ENCODE data around the gene PLA2R1. TPM values are rescaled to one million over a fixed set of nuclear protein-coding genes. Genes with fewer than 3 reads are reported as not detected.

Gene PLA2R1
- total and polyA plus RNA-seq, 2 of the 4 experiments (the other 2 are of a cell fraction) = 0.43 to 0.54 TPM

- no peak overlapping the region for H3K14ac ChIP-seq (replicated peaks; ENCODE audit: low read depth, low read length)
- no peak overlapping the region for H3K9ac ChIP-seq (ENCODE audit: low read depth, low read length)
- BruUV-seq (replicated peaks) = no TSS peak
- H2BK5ac ChIP-seq (ENCODE audit: low read depth, low read length, poor library complexity, severe bottlenecking) = no peak overlapping the region
- no peak overlapping the region for H3K56ac ChIP-seq (ENCODE audit: extremely low read depth, insufficient read depth, low read length)
- H2BK20ac ChIP-seq (ENCODE audit: low read depth, low read length) = no peak overlapping the region
- DNase-seq = no peak
- H3K79me1 ChIP-seq (ENCODE audit: low read depth in 1 of 2, low read length in 2 of 2) = no peaks in the 10 kb centered on the region
- H3K9me1 ChIP-seq (ENCODE audit: insufficient read depth, low read length) = no peaks in the 10 kb centered on the region
- H3K36me3 ChIP-seq (ENCODE audit: control insufficient read depth, insufficient read depth, low read length) = no peaks in the 10 kb centered on the region
- H3K9me3 ChIP-seq (ENCODE audit: control insufficient read depth, insufficient read depth, low read length) = peaks cover 19% of the 10 kb centered on the region
- no peak overlapping the region for H2AK5ac ChIP-seq (ENCODE audit: low read depth, low read length)
- no peaks in the 10 kb centered on the region for H3K4me1 ChIP-seq (ENCODE audit: control insufficient read depth, insufficient read depth, low read length)
- CTCF ChIA-PET = no interaction called here
- no peak overlapping the region for H3K27ac ChIP-seq (ENCODE audit: insufficient read depth, low read length)
- H3K4me3 ChIP-seq (ENCODE audit: insufficient read depth, low read depth, low read length) = no peak overlapping the region
- H2AFZ ChIP-seq (replicated peaks; ENCODE audit: low read length, poor library complexity) = no peak overlapping the region
- H4K5ac ChIP-seq (ENCODE audit: low read depth, low read length) = no peak overlapping the region
- no peak overlapping the region for H2AK9ac ChIP-seq (replicated peaks; ENCODE audit: low read depth, low read length, poor library complexity)
- H4K8ac ChIP-seq (ENCODE audit: low read depth in 2 of 2, low read length in 2 of 2) = no peak overlapping the region
- no peak overlapping the region for H3K4me2 ChIP-seq (ENCODE audit: low read depth, low read length)
- H3K18ac ChIP-seq (ENCODE audit: low read depth, low read length) = no peak overlapping the region
- no peak overlapping the region for H3K23ac ChIP-seq (ENCODE audit: low read depth, low read length)
- intact Hi-C loops (cut with micrococcal nuclease) (no loop called here), dilution Hi-C loops (cut with HindIII; ENCODE audit: low sequenced_read_pairs, unreplicated experiment) (no loop called here), in situ Hi-C loops (cut with MboI; ENCODE audit: low sequenced_read_pairs) (no loop called here)
- ATAC-seq (ENCODE audit: low read depth) = no peak
- no peaks in the 10 kb centered on the region for H4K20me1 ChIP-seq (ENCODE audit: insufficient read depth, low read length)
- no peak overlapping the region for H2BK120ac ChIP-seq (ENCODE audit: low read depth, low read length)
- no peaks in the 10 kb centered on the region for H3K27me3 ChIP-seq (ENCODE audit: control insufficient read depth, insufficient read depth, low read length)
- POLR2A ChIA-PET (ENCODE audit: unreplicated experiment) = no interaction called here
- no peak overlapping the region for H4K91ac ChIP-seq (ENCODE audit: insufficient read depth, low read depth, low read length)
- WGBS, 2 experiments (ENCODE audit: extremely low coverage in 2 of 2, insufficient read length in 1 of 2) = 53% methylated on average over 3 of the region's 4 CpGs; no CpG with 5 or more reads in 1 of the 2 experiments
- no peak for TF ChIP-seq SMC3 (IDR thresholded peaks at IDR 0.05; ENCODE audit: low read depth, low read length)
- TF ChIP-seq CHD1 (IDR thresholded peaks at IDR 0.05; ENCODE audit: low read depth, low read length) = no peak
- no peak for TF ChIP-seq MAZ (IDR thresholded peaks at IDR 0.05; ENCODE audit: borderline replicate concordance, low read depth, low read length)
- no peak for TF ChIP-seq MXI1 (IDR thresholded peaks at IDR 0.05; ENCODE audit: borderline replicate concordance, low read depth, low read length)
- TF ChIP-seq RFX5 (IDR thresholded peaks at IDR 0.05; ENCODE audit: low read depth, low read length) = no peak
- no peak for TF ChIP-seq POLR2A (IDR thresholded peaks at IDR 0.05; ENCODE audit: low read depth, low read length)
- TF ChIP-seq NFE2L2 (IDR thresholded peaks at IDR 0.05; ENCODE audit: low read depth, low read length) = no peak
- no peak for TF ChIP-seq FOS (IDR thresholded peaks at IDR 0.05; ENCODE audit: low read depth, low read length)
- TF ChIP-seq BHLHE40 (IDR thresholded peaks at IDR 0.05; ENCODE audit: low read depth, low read length) = no peak
- no peak for TF ChIP-seq USF2 (IDR thresholded peaks at IDR 0.05; ENCODE audit: low read depth, low read length)
- no peak for TF ChIP-seq ELK1 (IDR thresholded peaks at IDR 0.05; ENCODE audit: borderline replicate concordance, low read depth, low read length)
- TF ChIP-seq RAD21 (IDR thresholded peaks at IDR 0.05; ENCODE audit: low read length) = no peak
- no peak for TF ChIP-seq RCOR1 (IDR thresholded peaks at IDR 0.05; ENCODE audit: insufficient replicate concordance, low read length)
- no peak for TF ChIP-seq MAFK (IDR thresholded peaks at IDR 0.05; ENCODE audit: low read depth, low read length)
- H3K4ac ChIP-seq (ENCODE audit: low read depth, low read length) = no peak overlapping the region
- no peak overlapping the region for H2BK15ac ChIP-seq (ENCODE audit: low read depth, low read length)
Observed at GRCh38 chr2:160092445-160092844, 30.0 kb upstream of the PLA2R1 start.
